Measurements from ENCODE around the gene NFIB. TPM values are rescaled to one million over a fixed set of nuclear protein-coding genes. Genes with fewer than 3 reads are reported as not detected.

NFIB gene
- polyA plus RNA-seq, 2 of the 4 experiments (the other 2 are of a cell fraction): 10.7 to 21.7 TPM

GRCh38 chr9:14180960-14181537 lies 132.9 kb downstream of the NFIB start:
- peak overlapping the region; percentile 39; the same call in 2 of the 3 replicates for H3K4me2 ChIP-seq
- H3K9me3 ChIP-seq: no peaks in the 10 kb centered on the region
- no peak overlapping the region for H3K4me3 ChIP-seq
- FAIRE-seq: no peak
- 85% methylated on average over 3 of the region's 3 CpGs for WGBS (ENCODE audit: missing lambda C conversion rate)
- ChIA-PET POLR2A (no interaction called here), CTCF (interaction anchor here (1.1 to 1.2 kb wide), 2 partner anchors 16 to 172 kb away, joined by 3 to 4 read pairs; no protein-coding TSS in a partner anchor)
- H3K27ac ChIP-seq: peak overlapping the region in 1 of 2 experiments; percentile 21; a peak in 1 of 6 replicates
- TF ChIP-seq TFCP2L1 (CRISPR knock-in tag; IDR thresholded peaks at IDR 0.05) (no peak), RAD21 (conservative IDR thresholded peaks at IDR 0.05 in 1 of 2, IDR thresholded peaks at IDR 0.05 in 1 of 2) (no peak), BHLHE40 (IDR thresholded peaks at IDR 0.05; ENCODE audit: low read depth, low read length) (no peak), NPAS2 (CRISPR knock-in tag; IDR thresholded peaks at IDR 0.05; ENCODE audit: borderline replicate concordance) (no peak)
- no peak for ATAC-seq
- peaks cover 28% of the 10 kb centered on the region; the same call in 2 of the 3 replicates for H3K4me1 ChIP-seq
- DNase-seq (ENCODE audit: low read depth in 1 of 2, low spot score in 1 of 2): no peak

GRCh38 chr9:14180093-14180959 lies 133.6 kb downstream of the NFIB start:
- POLR2A ChIA-PET: no interaction called here
- CTCF ChIA-PET: no interaction called here
- Histone ChIP-seq H3K4me2 (no peak overlapping the region), H3K4me3 (no peak overlapping the region), H3K4me1 (peaks cover 28% of the 10 kb centered on the region; the same call in 2 of the 3 replicates), H3K9me3 (no peaks in the 10 kb centered on the region), H3K27ac (peak overlapping the region in 1 of 2 experiments; percentile 21; a peak in 1 of 6 replicates)
- ATAC-seq: peak in 1 of 2 experiments; percentile 38; a peak in 2 of 6 replicates
- DNase-seq (ENCODE audit: low read depth in 1 of 2, low spot score in 1 of 2): no peak
- 83% methylated on average over 11 of the region's 11 CpGs for WGBS (ENCODE audit: missing lambda C conversion rate)
- TF ChIP-seq TFCP2L1 (CRISPR knock-in tag; IDR thresholded peaks at IDR 0.05) (no peak), RARB (CRISPR knock-in tag; IDR thresholded peaks at IDR 0.05) (no peak), RCOR1 (IDR thresholded peaks at IDR 0.05; ENCODE audit: low read depth, low read length) (no peak)
- TF ChIP-seq, protein P1, sequence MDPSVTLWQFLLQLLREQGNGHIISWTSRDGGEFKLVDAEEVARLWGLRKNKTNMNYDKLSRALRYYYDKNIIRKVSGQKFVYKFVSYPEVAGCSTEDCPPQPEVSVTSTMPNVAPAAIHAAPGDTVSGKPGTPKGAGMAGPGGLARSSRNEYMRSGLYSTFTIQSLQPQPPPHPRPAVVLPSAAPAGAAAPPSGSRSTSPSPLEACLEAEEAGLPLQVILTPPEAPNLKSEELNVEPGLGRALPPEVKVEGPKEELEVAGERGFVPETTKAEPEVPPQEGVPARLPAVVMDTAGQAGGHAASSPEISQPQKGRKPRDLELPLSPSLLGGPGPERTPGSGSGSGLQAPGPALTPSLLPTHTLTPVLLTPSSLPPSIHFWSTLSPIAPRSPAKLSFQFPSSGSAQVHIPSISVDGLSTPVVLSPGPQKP (IDR thresholded peaks at IDR 0.05; ENCODE audit: low read depth, low read length): no peak
- FAIRE-seq: no peak

GRCh38 chr9:14179449-14179848 lies 134.5 kb downstream of the NFIB start:
- Histone ChIP-seq H3K9me3 (no peaks in the 10 kb centered on the region), H3K4me3 (no peak overlapping the region), H3K4me1 (peaks cover 28% of the 10 kb centered on the region; the same call in 2 of the 3 replicates), H3K4me2 (no peak overlapping the region), H3K27ac (no peak overlapping the region; a peak in 1 of 6 replicates)
- no peak for TF ChIP-seq MAZ (IDR thresholded peaks at IDR 0.05; ENCODE audit: borderline replicate concordance, low read depth, low read length)
- no peak for TF ChIP-seq BHLHE40 (IDR thresholded peaks at IDR 0.05; ENCODE audit: low read depth, low read length)
- no peak for TF ChIP-seq FOXS1 (CRISPR knock-in tag; IDR thresholded peaks at IDR 0.05)
- no peak for TF ChIP-seq HES2 (IDR thresholded peaks at IDR 0.05)
- TF ChIP-seq FOSB (CRISPR knock-in tag; IDR thresholded peaks at IDR 0.05): no peak
- TF ChIP-seq FOSL2 (IDR thresholded peaks at IDR 0.05): no peak
- no peak for TF ChIP-seq FOSL2 (CRISPR knock-in tag; IDR thresholded peaks at IDR 0.05)
- TF ChIP-seq HOXA7 (CRISPR knock-in tag; IDR thresholded peaks at IDR 0.05): no peak
- DNase-seq (ENCODE audit: low read depth in 1 of 2, low spot score in 1 of 2) (no peak), ATAC-seq (no peak), FAIRE-seq (no peak)
- POLR2A ChIA-PET: no interaction called here
- WGBS (ENCODE audit: missing lambda C conversion rate): 67% methylated on average over 3 of the region's 3 CpGs
- CTCF ChIA-PET: no interaction called here

- DNase-seq (ENCODE audit: low read depth in 1 of 2, low spot score in 1 of 2) (no peak), ATAC-seq (no peak), FAIRE-seq (no peak)
- ChIA-PET POLR2A (no interaction called here), CTCF (no interaction called here)
- no peak overlapping the region for H3K27ac ChIP-seq
- H3K4me3 ChIP-seq: no peak overlapping the region
- peaks cover 32% of the 10 kb centered on the region for H3K4me1 ChIP-seq
- H3K9me3 ChIP-seq: no peaks in the 10 kb centered on the region
- 94% methylated on average over 1 of the region's 1 CpG for WGBS (ENCODE audit: missing lambda C conversion rate)
- H3K4me2 ChIP-seq: no peak overlapping the region
- TF ChIP-seq PHF8 (IDR thresholded peaks at IDR 0.05; ENCODE audit: borderline replicate concordance, low read depth) (no peak), ZNF302 (CRISPR knock-in tag; IDR thresholded peaks at IDR 0.05) (no peak), HOXB5 (CRISPR knock-in tag; IDR thresholded peaks at IDR 0.05) (no peak), EP300 (IDR thresholded peaks at IDR 0.05) (no peak), BHLHE40 (IDR thresholded peaks at IDR 0.05; ENCODE audit: low read depth, low read length) (no peak), KDM5A (IDR thresholded peaks at IDR 0.05) (no peak)
- TF ChIP-seq, protein P1 (IDR thresholded peaks at IDR 0.05; ENCODE audit: low read depth, low read length): no peak
- TF ChIP-seq, protein P2, sequence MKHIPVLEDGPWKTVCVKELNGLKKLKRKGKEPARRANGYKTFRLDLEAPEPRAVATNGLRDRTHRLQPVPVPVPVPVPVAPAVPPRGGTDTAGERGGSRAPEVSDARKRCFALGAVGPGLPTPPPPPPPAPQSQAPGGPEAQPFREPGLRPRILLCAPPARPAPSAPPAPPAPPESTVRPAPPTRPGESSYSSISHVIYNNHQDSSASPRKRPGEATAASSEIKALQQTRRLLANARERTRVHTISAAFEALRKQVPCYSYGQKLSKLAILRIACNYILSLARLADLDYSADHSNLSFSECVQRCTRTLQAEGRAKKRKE (CRISPR knock-in tag; IDR thresholded peaks at IDR 0.05; ENCODE audit: low read depth): no peak
Observed at GRCh38 chr9:14175778-14176177, 138.2 kb downstream of the NFIB start.

All from A549 (cell line).